HL-60/S4 treated with phorbol 12-myristate 13-acetate at 8.2 ng/mL for 4 days and 3 days (cell line): ENCODE data around the gene SUPT3H.
"Not testable (repeated sequence)": the region's sequence is repeated elsewhere in the genome, so short reads cannot be mapped to it uniquely, and the experiment has no call there.

ENCODE experiments used
- in situ Hi-C: fragments of 300-500 bp; cut with MboI; formaldehyde crosslinking; loops from 2 replicates; pipeline ENCODE4 v1.15.0; 2022; ENCODE audit warnings: low sequenced_read_pairs

Gene SUPT3H

GRCh38 chr6:45327956-45328522 lies 49.7 kb downstream of the SUPT3H start, which contains the start of gene RUNX2:
TSS of gene RUNX2 (plus strand) at chr6:45328330. CDS start at chr6:45328727, 397 bp downstream.
- in situ Hi-C loops, result no loop called here

- in situ Hi-C loops, result no loop called here
These were observed 50.9 kb downstream of the SUPT3H start for GRCh38 chr6:45326698-45327417.

GRCh38 chr6:45323656-45324224 lies 54.0 kb downstream of the SUPT3H start:
- in situ Hi-C loops, result no loop called here

- in situ Hi-C loops, result no loop called here
These were observed 57.4 kb downstream of the SUPT3H start for GRCh38 chr6:45320349-45320748.

GRCh38 chr6:45314146-45314545 lies 63.6 kb downstream of the SUPT3H start:
- in situ Hi-C loops, result no loop called here

GRCh38 chr6:45310118-45310788 lies 67.5 kb downstream of the SUPT3H start:
- in situ Hi-C loops, result no loop called here

DNA sequence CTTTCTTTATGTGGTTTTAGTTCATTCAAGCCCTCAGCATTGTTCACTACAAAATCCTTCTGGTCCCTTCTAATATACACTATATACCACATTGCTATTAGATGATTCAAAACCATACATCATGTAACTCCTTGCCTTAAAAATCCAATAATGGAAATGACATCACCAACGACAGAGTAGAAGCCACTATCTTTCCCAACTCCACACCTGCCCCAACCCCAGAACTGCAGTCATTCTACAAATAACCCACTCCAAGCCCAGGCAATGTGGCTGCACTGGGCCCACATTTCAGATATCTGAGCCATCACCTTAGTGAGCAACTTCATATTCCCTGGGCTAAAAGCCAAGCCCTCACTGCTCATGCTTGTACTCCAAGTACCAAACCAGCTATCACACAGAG lies 72.2 kb downstream of the SUPT3H start:
- in situ Hi-C loops, result no loop called here

DNA sequence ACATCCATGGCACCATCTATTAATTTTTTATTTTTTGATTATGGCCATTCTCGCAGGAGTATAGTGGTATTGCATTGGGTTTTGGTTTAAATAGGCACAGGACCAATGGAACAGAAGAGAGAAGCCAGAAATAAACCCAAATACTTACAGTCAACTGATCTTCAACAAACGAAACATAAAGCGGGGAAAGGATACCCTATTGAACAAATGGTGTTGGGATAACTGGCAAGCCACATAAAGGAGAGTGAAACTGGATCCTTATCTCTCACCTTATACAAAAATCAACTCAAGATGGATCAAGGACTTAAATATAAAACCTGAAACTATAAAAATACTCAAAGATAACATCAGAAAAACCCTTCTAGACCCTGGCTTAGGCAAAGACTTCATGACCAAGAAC lies 74.9 kb downstream of the SUPT3H start:
- in situ Hi-C loops, result no loop called here

- in situ Hi-C loops, result no loop called here
These were observed 76.2 kb downstream of the SUPT3H start for GRCh38 chr6:45301348-45302142.

- in situ Hi-C loops, result no loop called here
These were observed 77.0 kb downstream of the SUPT3H start for GRCh38 chr6:45300736-45301135.

DNA sequence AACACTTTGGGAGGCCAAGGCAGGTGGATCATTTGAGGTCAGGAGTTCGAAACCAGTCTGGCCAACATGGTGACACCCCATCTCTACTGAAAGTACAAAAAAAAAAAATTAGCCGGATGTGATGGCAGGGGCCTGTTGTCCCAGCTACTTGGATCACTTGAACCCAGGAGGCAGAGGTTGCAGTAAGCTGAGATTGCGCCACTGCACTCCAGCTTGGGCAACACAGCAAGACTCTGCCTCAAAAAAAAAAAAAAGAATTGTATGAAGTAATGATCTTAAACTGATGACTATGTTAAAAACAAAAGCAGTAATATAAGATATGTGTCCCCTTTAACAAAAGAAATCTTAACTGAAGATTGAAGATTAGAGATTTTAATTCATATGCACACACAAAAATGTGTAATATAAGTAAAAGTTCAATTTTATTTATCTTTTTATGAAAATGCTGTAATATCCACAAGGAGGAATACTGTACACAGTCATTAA lies 78.6 kb downstream of the SUPT3H start:
- in situ Hi-C loops, result no loop called here

GRCh38 chr6:45297320-45297719 lies 80.4 kb downstream of the SUPT3H start:
- in situ Hi-C loops, result no loop called here

DNA sequence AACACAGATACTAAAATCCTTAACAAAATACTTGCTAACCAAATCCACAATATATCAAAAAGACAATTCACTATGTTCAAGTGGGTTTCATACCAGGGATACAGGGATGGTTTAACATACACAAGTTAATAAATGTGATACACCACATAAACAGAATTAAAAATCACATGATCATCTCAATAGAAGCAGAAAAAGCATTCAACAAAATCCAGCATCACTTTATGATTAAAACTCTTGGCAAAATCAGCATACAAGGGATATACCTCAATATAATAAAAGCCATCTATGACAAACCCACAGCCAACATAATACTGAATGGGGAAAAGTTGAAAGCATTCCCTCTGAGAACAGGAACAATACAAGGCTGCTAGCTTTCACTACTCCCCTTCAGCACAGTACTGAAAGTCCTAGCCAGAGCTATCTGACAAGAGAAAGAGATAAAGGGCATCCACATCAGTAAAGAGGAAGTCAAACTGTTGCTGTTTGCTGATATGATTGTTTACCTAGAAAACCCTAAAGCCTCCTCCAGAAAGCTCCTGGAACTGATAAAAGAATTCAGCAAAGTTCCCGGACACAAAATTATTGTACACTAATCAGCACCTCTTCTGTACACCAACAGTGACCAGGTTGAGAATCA lies 83.6 kb downstream of the SUPT3H start:
- in situ Hi-C loops, result not testable (repeated sequence)

GRCh38 chr6:45293306-45293705 lies 84.4 kb downstream of the SUPT3H start:
- in situ Hi-C loops, result no loop called here

GRCh38 chr6:45289751-45290514 lies 87.8 kb downstream of the SUPT3H start:
- in situ Hi-C loops, result no loop called here

DNA sequence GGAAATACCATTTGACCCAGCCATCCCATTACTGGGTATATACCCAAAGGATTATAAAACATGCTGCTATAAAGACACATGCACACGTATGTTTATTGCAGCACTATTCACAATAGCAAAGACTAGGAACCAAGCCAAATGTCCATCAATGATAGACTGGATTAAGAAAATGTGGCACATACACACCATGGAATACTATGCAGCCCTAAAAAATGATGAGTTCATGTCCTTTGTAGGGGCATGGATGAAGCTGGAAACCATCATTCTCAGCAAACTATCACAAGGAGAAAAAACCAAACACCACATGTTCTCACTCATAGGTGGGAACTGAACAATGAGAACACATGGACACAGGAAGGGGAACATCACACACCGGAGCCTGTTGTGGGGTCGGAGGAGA lies 91.0 kb downstream of the SUPT3H start:
- in situ Hi-C loops, result not testable (repeated sequence)

DNA sequence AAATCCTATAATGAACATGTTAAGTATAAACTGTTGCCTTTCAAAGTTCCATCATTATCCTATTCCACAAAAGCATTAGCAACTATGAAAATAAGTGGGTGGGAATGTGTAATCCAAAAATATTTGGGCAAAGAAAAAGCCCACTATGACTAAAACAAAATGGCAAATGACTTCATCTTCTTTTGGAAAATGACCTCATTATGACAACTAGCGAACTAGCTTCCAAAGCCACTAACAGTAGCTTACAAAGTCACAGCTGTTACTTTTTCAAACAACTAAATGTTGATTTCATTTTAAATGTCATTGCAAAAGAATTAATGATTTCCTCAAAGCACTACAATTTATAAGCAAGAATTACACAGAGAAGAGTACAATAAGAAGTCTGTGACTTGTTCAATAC lies 99.4 kb downstream of the SUPT3H start:
- in situ Hi-C loops, result no loop called here

DNA sequence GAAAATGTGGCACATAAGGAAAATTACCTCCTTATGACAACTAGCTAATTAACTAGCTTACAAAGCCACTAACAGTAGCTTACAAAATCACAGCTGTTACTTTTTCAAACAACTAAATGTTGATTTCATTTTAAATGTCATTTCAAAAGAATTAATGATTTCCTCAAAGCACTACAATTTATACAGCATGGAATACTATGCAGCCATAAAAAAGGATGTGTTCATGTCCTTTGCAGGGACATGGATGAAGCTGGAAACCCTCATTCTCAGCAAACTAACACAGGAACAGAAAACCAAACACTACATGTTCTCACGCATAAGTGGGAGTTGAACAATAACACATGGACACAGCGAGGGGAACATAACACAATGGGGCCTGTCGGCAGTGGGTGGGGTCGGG lies 100.0 kb downstream of the SUPT3H start:
- in situ Hi-C loops, result not testable (repeated sequence)

GRCh38 chr6:45275358-45275757 lies 102.4 kb downstream of the SUPT3H start:
- in situ Hi-C loops, result no loop called here

GRCh38 chr6:45272626-45273025 lies 105.1 kb downstream of the SUPT3H start:
- in situ Hi-C loops, result no loop called here
